ENCODE results near the gene KRT38. TPM values are rescaled to one million over a fixed set of nuclear protein-coding genes. Genes with fewer than 3 reads are reported as not detected.

The KRT38 gene
- total RNA-seq, 4 donors from 2014 or later, result not detected

DNA sequence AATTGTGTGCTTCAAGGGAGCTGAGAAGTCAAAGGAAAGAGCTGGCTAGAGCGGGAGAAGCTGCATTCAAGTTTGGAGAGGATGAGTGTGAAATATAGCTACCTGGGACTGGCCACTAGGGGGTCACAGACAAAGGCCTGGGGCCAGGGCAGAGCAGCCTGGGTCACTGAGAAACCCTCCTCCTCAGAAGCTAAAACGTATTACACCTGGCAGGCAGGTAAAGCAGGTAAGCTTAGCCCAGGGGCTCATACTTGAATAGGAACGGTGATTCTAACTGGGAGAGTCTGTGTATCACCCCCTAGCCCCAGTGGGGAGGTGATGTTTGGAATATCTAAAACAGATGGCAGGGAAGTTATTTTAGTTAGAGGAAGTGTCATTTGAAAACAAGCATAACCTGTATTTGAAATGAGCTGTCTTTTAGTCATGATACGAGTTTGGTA lies 23.2 kb downstream of the KRT38 start:
- Histone ChIP-seq H3K27ac (no peak overlapping the region), H3K4me3 (no peak overlapping the region), H3K36me3 (no peaks in the 10 kb centered on the region), H3K27me3 (no peaks in the 10 kb centered on the region), H3K4me1 (peaks cover 0 to 29% (median 0%) of the 10 kb centered on the region in 4 donors), H3K9me3 (no peaks in the 10 kb centered on the region)
- WGBS, 2 donors, result 49 to 61% methylated on average over 4 of the region's 4 CpGs
- TF ChIP-seq, protein P1, sequence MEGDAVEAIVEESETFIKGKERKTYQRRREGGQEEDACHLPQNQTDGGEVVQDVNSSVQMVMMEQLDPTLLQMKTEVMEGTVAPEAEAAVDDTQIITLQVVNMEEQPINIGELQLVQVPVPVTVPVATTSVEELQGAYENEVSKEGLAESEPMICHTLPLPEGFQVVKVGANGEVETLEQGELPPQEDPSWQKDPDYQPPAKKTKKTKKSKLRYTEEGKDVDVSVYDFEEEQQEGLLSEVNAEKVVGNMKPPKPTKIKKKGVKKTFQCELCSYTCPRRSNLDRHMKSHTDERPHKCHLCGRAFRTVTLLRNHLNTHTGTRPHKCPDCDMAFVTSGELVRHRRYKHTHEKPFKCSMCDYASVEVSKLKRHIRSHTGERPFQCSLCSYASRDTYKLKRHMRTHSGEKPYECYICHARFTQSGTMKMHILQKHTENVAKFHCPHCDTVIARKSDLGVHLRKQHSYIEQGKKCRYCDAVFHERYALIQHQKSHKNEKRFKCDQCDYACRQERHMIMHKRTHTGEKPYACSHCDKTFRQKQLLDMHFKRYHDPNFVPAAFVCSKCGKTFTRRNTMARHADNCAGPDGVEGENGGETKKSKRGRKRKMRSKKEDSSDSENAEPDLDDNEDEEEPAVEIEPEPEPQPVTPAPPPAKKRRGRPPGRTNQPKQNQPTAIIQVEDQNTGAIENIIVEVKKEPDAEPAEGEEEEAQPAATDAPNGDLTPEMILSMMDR (IDR thresholded peaks at IDR 0.05), result no peak
- TF ChIP-seq EP300 (IDR thresholded peaks at IDR 0.05) (no peak), POLR2A (IDR thresholded peaks at IDR 0.05) (no peak)
- no peak for DNase-seq (ENCODE audit: low spot score in 2 of 2)

DNA sequence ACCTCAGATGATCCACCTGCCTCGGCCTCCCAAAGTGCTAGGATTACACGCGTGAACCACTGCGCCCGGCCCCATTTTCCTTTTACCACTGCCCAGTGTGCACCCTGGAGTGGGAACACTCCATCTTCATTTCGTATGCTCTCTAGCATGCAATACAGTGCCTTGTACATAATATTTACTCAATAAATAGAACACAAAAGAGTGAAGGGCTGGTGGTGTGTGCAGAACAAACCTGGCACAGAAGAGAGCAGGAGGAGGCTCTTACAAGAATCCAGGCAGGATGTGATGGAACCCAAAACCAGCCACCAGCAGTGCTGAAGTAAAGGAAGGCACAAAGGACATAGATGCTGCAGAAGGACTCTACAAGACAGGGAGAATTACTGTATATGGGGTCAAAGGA lies 23.7 kb downstream of the KRT38 start:
- TF ChIP-seq EP300 (IDR thresholded peaks at IDR 0.05), result no peak
- TF ChIP-seq, protein P1 (IDR thresholded peaks at IDR 0.05), result no peak
- TF ChIP-seq POLR2A (IDR thresholded peaks at IDR 0.05), result no peak
- 94 to 97% methylated on average over 6 of the region's 6 CpGs for WGBS, 2 donors

DNA sequence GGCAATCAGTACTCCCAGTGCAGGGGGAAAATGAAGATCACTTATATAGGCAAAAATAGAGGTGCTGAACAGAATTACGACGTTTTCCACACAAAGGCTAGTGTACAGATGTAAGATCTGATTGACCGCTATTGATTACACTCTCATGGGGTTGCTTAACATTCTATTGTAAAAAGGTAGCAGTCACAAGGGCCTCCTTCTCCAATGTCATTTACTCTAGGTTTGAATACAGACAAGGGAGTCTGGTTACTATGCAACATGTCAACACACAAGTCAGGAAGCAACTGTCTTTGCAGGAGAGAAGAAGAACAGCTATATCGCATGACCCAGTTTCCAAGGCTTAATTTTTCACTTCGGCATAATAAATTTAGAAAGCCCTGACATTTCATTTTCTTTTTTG lies 24.3 kb downstream of the KRT38 start:
- no peaks in the 10 kb centered on the region for H3K36me3 ChIP-seq
- H3K9me3 ChIP-seq, result no peaks in the 10 kb centered on the region
- H3K4me1 ChIP-seq, result peaks cover 0 to 29% (median 0%) of the 10 kb centered on the region in 4 donors
- H3K4me3 ChIP-seq, result no peak overlapping the region
- 74 to 79% methylated on average over 5 of the region's 5 CpGs for WGBS, 2 donors
- H3K27ac ChIP-seq, result peak overlapping the region in 1 of 4 donors; percentile 53
- DNase-seq (ENCODE audit: low spot score in 2 of 2), result no peak
- TF ChIP-seq, protein P1 (IDR thresholded peaks at IDR 0.05), result no peak
- TF ChIP-seq EP300 (IDR thresholded peaks at IDR 0.05) (no peak), POLR2A (IDR thresholded peaks at IDR 0.05) (no peak)
- H3K27me3 ChIP-seq, result no peaks in the 10 kb centered on the region

More for the DNA sequence above, 23.7 kb downstream of the KRT38 start:
- Histone ChIP-seq H3K4me1 (peaks cover 0 to 29% (median 0%) of the 10 kb centered on the region in 4 donors), H3K9me3 (no peaks in the 10 kb centered on the region), H3K36me3 (no peaks in the 10 kb centered on the region), H3K27me3 (no peaks in the 10 kb centered on the region), H3K4me3 (no peak overlapping the region), H3K27ac (no peak overlapping the region)
- no peak for DNase-seq (ENCODE audit: low spot score in 2 of 2)

DNA sequence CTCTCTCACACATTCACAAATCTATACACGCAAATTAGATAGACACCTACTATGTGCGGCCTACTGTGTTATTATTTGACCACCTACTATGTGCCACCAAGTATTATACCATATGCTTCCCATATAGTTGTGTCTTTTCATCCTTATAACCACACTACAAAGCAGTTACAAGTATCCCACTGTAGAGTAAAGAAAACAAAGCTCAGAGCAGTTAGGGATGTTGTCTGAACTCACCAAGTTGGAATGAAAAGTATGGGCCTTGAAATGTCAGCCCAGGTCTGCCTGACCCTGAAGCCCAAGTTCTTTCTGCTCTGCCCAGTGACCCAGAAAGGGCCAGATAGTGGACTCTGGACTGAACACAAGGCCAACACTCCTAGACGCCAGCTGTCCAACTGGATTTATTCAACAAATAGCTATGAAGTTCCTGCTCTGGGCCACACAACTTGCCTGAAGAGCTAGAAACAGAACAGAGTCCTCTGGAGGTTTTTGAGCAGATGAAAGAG lies 24.9 kb downstream of the KRT38 start:
- H3K4me1 ChIP-seq, result peaks cover 0 to 29% (median 0%) of the 10 kb centered on the region in 4 donors
- 39 to 45% methylated on average over 3 of the region's 3 CpGs for WGBS, 2 donors
- TF ChIP-seq EP300 (IDR thresholded peaks at IDR 0.05), result peak in 1 of 2 donors; percentile 65
- TF ChIP-seq, protein P1 (IDR thresholded peaks at IDR 0.05), result no peak
- no peak overlapping the region for H3K4me3 ChIP-seq
- no peaks in the 10 kb centered on the region for H3K36me3 ChIP-seq
- no peaks in the 10 kb centered on the region for H3K9me3 ChIP-seq
- peak in 1 of 2 donors; percentile 63 for DNase-seq (ENCODE audit: low spot score in 2 of 2)
- peak overlapping the region in 1 of 4 donors; percentile 53 for H3K27ac ChIP-seq
- no peaks in the 10 kb centered on the region for H3K27me3 ChIP-seq

DNA sequence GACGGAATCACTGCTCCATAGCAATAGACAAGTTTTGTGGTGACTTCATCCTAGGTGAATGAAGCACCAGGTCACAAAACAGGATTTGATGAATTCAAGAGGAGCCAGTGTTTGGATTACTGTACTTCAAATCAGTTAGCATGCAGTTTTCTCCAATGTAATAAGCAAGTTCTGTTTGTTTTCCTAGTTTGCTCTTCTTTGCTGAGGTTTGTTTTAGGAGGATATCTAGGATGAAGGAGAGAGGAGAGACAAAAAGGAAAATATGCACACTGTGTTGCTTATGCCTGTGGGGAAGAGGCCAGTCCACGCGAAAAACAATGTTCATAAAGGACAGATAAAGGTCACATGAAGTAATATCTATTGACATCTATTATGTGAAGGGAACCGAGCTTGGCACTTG lies 25.4 kb downstream of the KRT38 start:
- Histone ChIP-seq H3K27me3 (no peaks in the 10 kb centered on the region), H3K4me1 (peaks cover 0 to 25% (median 0%) of the 10 kb centered on the region in 4 donors), H3K4me3 (no peak overlapping the region), H3K9me3 (no peaks in the 10 kb centered on the region), H3K27ac (no peak overlapping the region), H3K36me3 (no peaks in the 10 kb centered on the region)
- DNase-seq (ENCODE audit: low spot score in 2 of 2), result no peak
- 40 to 42% methylated on average over 4 of the region's 4 CpGs for WGBS, 2 donors
- no peak for TF ChIP-seq POLR2A (IDR thresholded peaks at IDR 0.05)
- no peak for TF ChIP-seq EP300 (IDR thresholded peaks at IDR 0.05)
- TF ChIP-seq, protein P1 (IDR thresholded peaks at IDR 0.05), result no peak

All from tibial nerve (tissue), 4 donors.